ENCODE measurements around the gene SLC44A5. TPM values are rescaled to one million over a fixed set of nuclear protein-coding genes. Genes with fewer than 3 reads are reported as not detected.
A peak's percentile ranks its signal among the peaks of the same experiment; 100 is the strongest.
"Not testable (repeated sequence)": the region's sequence is repeated elsewhere in the genome, so short reads cannot be mapped to it uniquely, and the experiment has no call there.

SLC44A5 gene
- total RNA-seq, 4 donors from 2014 or later, result 0.27 to 1.1 (median 0.42) TPM

- ATAC-seq, result no peak
- no peak overlapping the region for H3K27ac ChIP-seq
- H3K4me3 ChIP-seq, result no peak overlapping the region
- WGBS, 2 donors (ENCODE audit: low coverage in 1 of 2), result 27 to 29% methylated on average over 8 of the region's 8 CpGs
- no peaks in the 10 kb centered on the region for H3K4me1 ChIP-seq
- peaks cover 4% of the 10 kb centered on the region for H3K27me3 ChIP-seq
- no peaks in the 10 kb centered on the region for H3K36me3 ChIP-seq
- TF ChIP-seq POLR2A (IDR thresholded peaks at IDR 0.05) (no peak), EP300 (IDR thresholded peaks at IDR 0.05) (no peak), POLR2AphosphoS5 (IDR thresholded peaks at IDR 0.05) (no peak)
- TF ChIP-seq, protein P1, sequence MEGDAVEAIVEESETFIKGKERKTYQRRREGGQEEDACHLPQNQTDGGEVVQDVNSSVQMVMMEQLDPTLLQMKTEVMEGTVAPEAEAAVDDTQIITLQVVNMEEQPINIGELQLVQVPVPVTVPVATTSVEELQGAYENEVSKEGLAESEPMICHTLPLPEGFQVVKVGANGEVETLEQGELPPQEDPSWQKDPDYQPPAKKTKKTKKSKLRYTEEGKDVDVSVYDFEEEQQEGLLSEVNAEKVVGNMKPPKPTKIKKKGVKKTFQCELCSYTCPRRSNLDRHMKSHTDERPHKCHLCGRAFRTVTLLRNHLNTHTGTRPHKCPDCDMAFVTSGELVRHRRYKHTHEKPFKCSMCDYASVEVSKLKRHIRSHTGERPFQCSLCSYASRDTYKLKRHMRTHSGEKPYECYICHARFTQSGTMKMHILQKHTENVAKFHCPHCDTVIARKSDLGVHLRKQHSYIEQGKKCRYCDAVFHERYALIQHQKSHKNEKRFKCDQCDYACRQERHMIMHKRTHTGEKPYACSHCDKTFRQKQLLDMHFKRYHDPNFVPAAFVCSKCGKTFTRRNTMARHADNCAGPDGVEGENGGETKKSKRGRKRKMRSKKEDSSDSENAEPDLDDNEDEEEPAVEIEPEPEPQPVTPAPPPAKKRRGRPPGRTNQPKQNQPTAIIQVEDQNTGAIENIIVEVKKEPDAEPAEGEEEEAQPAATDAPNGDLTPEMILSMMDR (IDR thresholded peaks at IDR 0.05), result peak; percentile 22 to 65 (median 40)
- H3K9me3 ChIP-seq, result no peaks in the 10 kb centered on the region
Measured at GRCh38 chr1:75203415-75204277, 407.3 kb downstream of the SLC44A5 start.

- peaks cover 8% of the 10 kb centered on the region for H3K27me3 ChIP-seq
- H3K27ac ChIP-seq, result no peak overlapping the region
- H3K9me3 ChIP-seq, result no peaks in the 10 kb centered on the region
- no peaks in the 10 kb centered on the region for H3K4me1 ChIP-seq
- H3K36me3 ChIP-seq, result no peaks in the 10 kb centered on the region
- H3K4me3 ChIP-seq, result no peak overlapping the region
- 73 to 86% methylated on average over 4 of the region's 4 CpGs for WGBS, 2 donors (ENCODE audit: low coverage in 1 of 2)
- TF ChIP-seq, protein P1 (IDR thresholded peaks at IDR 0.05), result no peak
- TF ChIP-seq POLR2AphosphoS5 (IDR thresholded peaks at IDR 0.05) (no peak), POLR2A (IDR thresholded peaks at IDR 0.05) (no peak), EP300 (IDR thresholded peaks at IDR 0.05) (no peak)
- no peak for ATAC-seq
Measured at GRCh38 chr1:75202751-75203150, 408.2 kb downstream of the SLC44A5 start.

DNA sequence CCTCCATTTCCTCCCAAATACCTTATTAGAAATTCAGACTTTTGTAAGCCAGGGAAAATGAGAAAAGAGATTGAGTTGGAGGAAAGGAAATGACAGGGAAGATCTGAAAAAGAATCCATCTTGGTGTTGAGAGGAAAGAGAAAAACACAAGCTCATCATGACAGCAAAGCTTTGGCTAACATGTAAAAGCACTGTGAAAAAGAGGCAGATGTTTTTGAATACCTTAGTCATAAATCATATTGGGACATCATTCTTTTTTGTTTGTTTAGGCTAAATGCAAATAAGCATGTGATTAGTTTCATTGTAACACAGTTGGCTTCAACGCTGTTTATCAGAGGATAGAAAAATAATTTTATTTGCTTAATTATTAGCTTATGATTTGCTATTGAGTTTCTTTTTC is 412.2 kb downstream of the SLC44A5 start:
- 86 to 100% methylated on average over 1 of the region's 1 CpG for WGBS, 2 donors (ENCODE audit: low coverage in 1 of 2)
- no peaks in the 10 kb centered on the region for H3K9me3 ChIP-seq
- H3K4me3 ChIP-seq, result no peak overlapping the region
- H3K4me1 ChIP-seq, result no peaks in the 10 kb centered on the region
- H3K27ac ChIP-seq, result no peak overlapping the region
- no peak for ATAC-seq
- no peaks in the 10 kb centered on the region for H3K36me3 ChIP-seq
- peaks cover 18% of the 10 kb centered on the region for H3K27me3 ChIP-seq
- TF ChIP-seq EP300 (IDR thresholded peaks at IDR 0.05), result no peak
- TF ChIP-seq POLR2AphosphoS5 (IDR thresholded peaks at IDR 0.05), result no peak
- TF ChIP-seq, protein P1 (IDR thresholded peaks at IDR 0.05), result no peak
- TF ChIP-seq POLR2A (IDR thresholded peaks at IDR 0.05), result no peak

DNA sequence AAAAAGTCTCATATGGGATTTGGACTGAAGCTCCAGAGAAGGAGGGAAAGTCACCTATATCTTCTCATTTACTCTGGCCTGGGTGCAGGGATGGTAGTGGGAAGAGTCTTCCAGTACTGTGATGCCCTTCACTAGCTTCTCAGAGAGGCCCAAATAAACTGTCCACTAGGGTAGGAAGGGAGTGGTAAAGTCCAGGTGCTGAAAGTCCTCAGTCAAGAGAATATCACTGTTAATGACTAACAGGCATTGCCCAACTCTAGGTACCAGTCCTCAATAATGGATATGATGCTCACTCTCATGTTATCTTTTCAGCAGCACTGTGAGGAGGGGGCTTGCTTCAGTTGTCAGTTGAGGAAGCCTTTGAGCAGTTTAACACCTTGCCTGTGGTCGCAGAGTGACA is 412.8 kb downstream of the SLC44A5 start:
- Histone ChIP-seq H3K4me1 (no peaks in the 10 kb centered on the region), H3K36me3 (no peaks in the 10 kb centered on the region), H3K4me3 (no peak overlapping the region), H3K27ac (no peak overlapping the region), H3K9me3 (no peaks in the 10 kb centered on the region), H3K27me3 (peaks cover 19% of the 10 kb centered on the region)
- 36 to 80% methylated on average over 1 of the region's 1 CpG for WGBS, 2 donors (ENCODE audit: low coverage in 1 of 2)
- no peak for ATAC-seq
- no peak for TF ChIP-seq EP300 (IDR thresholded peaks at IDR 0.05)
- TF ChIP-seq, protein P1 (IDR thresholded peaks at IDR 0.05), result no peak
- TF ChIP-seq POLR2AphosphoS5 (IDR thresholded peaks at IDR 0.05), result no peak
- no peak for TF ChIP-seq POLR2A (IDR thresholded peaks at IDR 0.05)

- no peak for ATAC-seq
- no peaks in the 10 kb centered on the region for H3K36me3 ChIP-seq
- no peak for TF ChIP-seq POLR2AphosphoS5 (IDR thresholded peaks at IDR 0.05)
- TF ChIP-seq, protein P1 (IDR thresholded peaks at IDR 0.05), result no peak
- no peak for TF ChIP-seq POLR2A (IDR thresholded peaks at IDR 0.05)
- no peak for TF ChIP-seq EP300 (IDR thresholded peaks at IDR 0.05)
- H3K4me1 ChIP-seq, result no peaks in the 10 kb centered on the region
- H3K9me3 ChIP-seq, result no peaks in the 10 kb centered on the region
- H3K27me3 ChIP-seq, result peaks cover 16% of the 10 kb centered on the region
- 29 to 46% methylated on average over 1 of the region's 1 CpG for WGBS, 2 donors (ENCODE audit: low coverage in 1 of 2)
- no peak overlapping the region for H3K4me3 ChIP-seq
- H3K27ac ChIP-seq, result no peak overlapping the region
Measured at GRCh38 chr1:75188892-75189291, 422.0 kb downstream of the SLC44A5 start.

DNA sequence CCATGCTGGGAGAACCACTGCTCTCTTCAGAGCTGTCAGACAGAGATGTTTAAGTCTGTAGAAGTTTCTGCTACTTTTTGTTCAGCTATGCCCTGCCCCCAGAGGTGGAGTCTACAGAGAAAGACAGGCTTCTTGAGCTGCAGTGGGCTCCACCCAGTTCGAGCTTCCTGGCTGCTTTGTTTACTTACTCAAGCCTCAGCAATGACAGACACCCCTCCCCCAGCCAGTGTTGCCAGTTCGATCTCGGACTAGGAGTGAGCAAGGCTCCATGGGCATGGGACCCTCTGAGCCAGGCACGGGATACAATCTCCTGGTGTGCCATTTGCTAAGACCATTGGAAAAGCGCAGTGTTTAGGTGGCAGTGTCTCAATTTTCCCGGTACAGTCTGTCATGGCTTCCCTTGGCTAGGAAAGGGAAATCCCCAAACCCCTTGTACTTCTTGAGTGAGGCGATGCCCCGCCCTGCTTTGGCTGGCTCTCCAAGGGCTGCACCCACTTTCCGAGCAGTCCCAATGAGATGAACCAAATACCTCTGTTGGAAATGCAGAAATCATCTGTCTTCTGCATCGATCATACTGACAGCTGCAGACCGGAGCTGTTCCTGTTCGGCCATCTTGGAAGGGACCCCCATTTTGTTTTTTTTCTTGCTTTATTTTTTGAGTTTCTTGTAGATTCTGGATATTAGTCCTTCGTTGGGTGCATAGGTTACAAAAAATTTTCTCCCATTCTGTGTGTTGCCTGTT is 429.5 kb downstream of the SLC44A5 start:
- not testable (repeated sequence) for H3K36me3 ChIP-seq, H3K4me3 ChIP-seq, H3K4me1 ChIP-seq, ATAC-seq, H3K27ac ChIP-seq
- peaks cover 15% of the 10 kb centered on the region for H3K27me3 ChIP-seq
- WGBS, 2 donors (ENCODE audit: low coverage in 1 of 2), result 67% methylated on average over 7 of the region's 13 CpGs; no CpG with 5 or more reads in 1 of the 2 donors
- H3K9me3 ChIP-seq, result peaks cover 0 to 12% (median 0%) of the 10 kb centered on the region in 3 donors
